ENCODE data around the gene NDUFA5. TPM values are rescaled to one million over a fixed set of nuclear protein-coding genes. Genes with fewer than 3 reads are reported as not detected.

The NDUFA5 gene
- 30.8 and 46.5 TPM in 2 replicates for total RNA-seq

GRCh38 chr7:123557398-123558288 lies at the start of gene NDUFA5:
Gene NDUFA5, minus strand, starts transcription at chr7:123557818. Its CDS starts 23 bp downstream, at chr7:123557795.

GRCh38 chr7:123601530-123601929 lies 43.9 kb upstream of the NDUFA5 start, which contains the start of gene ASB15:
Gene ASB15, plus strand, starts transcription at chr7:123601821. Its CDS starts 12,682 bp downstream, at chr7:123614503.

GRCh38 chr7:123534383-123535260 lies 23.0 kb downstream of the NDUFA5 start, which contains the start of gene IQUB:
Gene IQUB, minus strand, starts transcription at chr7:123534595. Its CDS starts 22,255 bp downstream, at chr7:123512340.

Other genes with a start within 250 kb of the NDUFA5 start
- under 0.01 and 0.21 TPM in 2 replicates for gene IQUB, start 23.2 kb downstream of the NDUFA5 start, total RNA-seq
- gene ASB15, start 44.0 kb upstream of the NDUFA5 start, total RNA-seq = not detected in 2 replicates
- gene LMOD2, start 98.0 kb upstream of the NDUFA5 start, total RNA-seq = not detected in 2 replicates
- gene WASL, start 191.2 kb upstream of the NDUFA5 start, total RNA-seq = 33.2 and 51.1 TPM in 2 replicates